Measurements from ENCODE around the gene KCNG3.
"Not testable (repeated sequence)": the region's sequence is repeated elsewhere in the genome, so short reads cannot be mapped to it uniquely, and the experiment has no call there.

Gene KCNG3

GRCh38 chr2:42398052-42398451, 95.7 kb downstream of the KCNG3 start:
- H3K36me3 ChIP-seq (ENCODE audit: control insufficient read depth in 2 of 2, insufficient read depth in 2 of 2, low read length in 2 of 2); H3K9me3 ChIP-seq (ENCODE audit: control insufficient read depth in 2 of 2, low read length in 2 of 2); H3K4me3 ChIP-seq (ENCODE audit: low read length in 2 of 2); H3K4me1 ChIP-seq (ENCODE audit: control insufficient read depth, insufficient read depth, low read length); H3K27me3 ChIP-seq (ENCODE audit: control insufficient read depth in 1 of 2, insufficient read depth in 2 of 2, low read length in 2 of 2); H3K27ac ChIP-seq (ENCODE audit: low read length); H3K9ac ChIP-seq (ENCODE audit: low read length in 2 of 2): not testable (repeated sequence)

- not testable (repeated sequence) for H3K9me3 ChIP-seq (ENCODE audit: control insufficient read depth in 2 of 2, low read length in 2 of 2); H3K27me3 ChIP-seq (ENCODE audit: control insufficient read depth in 1 of 2, insufficient read depth in 2 of 2, low read length in 2 of 2); H3K4me1 ChIP-seq (ENCODE audit: control insufficient read depth, insufficient read depth, low read length); H3K9ac ChIP-seq (ENCODE audit: low read length in 2 of 2); H3K27ac ChIP-seq (ENCODE audit: low read length); H3K4me3 ChIP-seq (ENCODE audit: low read length in 2 of 2); H3K36me3 ChIP-seq (ENCODE audit: control insufficient read depth in 2 of 2, insufficient read depth in 2 of 2, low read length in 2 of 2)
These were observed 100.5 kb downstream of the KCNG3 start for GRCh38 chr2:42393320-42393719.

GRCh38 chr2:42392191-42392590, 101.6 kb downstream of the KCNG3 start:
- Histone ChIP-seq H3K9ac (ENCODE audit: low read length in 2 of 2) (no peak overlapping the region), H3K27me3 (ENCODE audit: control insufficient read depth in 1 of 2, insufficient read depth in 2 of 2, low read length in 2 of 2) (peaks cover 0 to 3% of the 10 kb centered on the region in 2 donors), H3K27ac (ENCODE audit: low read length) (no peak overlapping the region), H3K4me3 (ENCODE audit: low read length in 2 of 2) (no peak overlapping the region), H3K9me3 (ENCODE audit: control insufficient read depth in 2 of 2, low read length in 2 of 2) (no peaks in the 10 kb centered on the region), H3K36me3 (ENCODE audit: control insufficient read depth in 2 of 2, insufficient read depth in 2 of 2, low read length in 2 of 2) (no peaks in the 10 kb centered on the region), H3K4me1 (ENCODE audit: control insufficient read depth, insufficient read depth, low read length) (no peaks in the 10 kb centered on the region)

All from stomach smooth muscle (tissue), 2 donors.